Activated CD4-positive, alpha-beta T cell treated with anti-CD3 and anti-CD28 coated beads, Interleukin-2, Interleukin-6, amounts not matched to agents 100 ng/mL and 50 ng/mL, durations not matched to agents 16 hours and 8 hours (primary cell): Measurements from ENCODE around the gene CORO2B.
"Not testable (repeated sequence)": the region's sequence is repeated elsewhere in the genome, so short reads cannot be mapped to it uniquely, and the experiment has no call there.

Source experiments
- DNase-seq: peaks from one replicate; pipeline ENCODE4 v3.0.0-alpha.2; 2020

Gene CORO2B

GRCh38 chr15:68592544-68592943 lies 13.8 kb downstream of the CORO2B start:
- DNase-seq = no peak

GRCh38 chr15:68593341-68593740 lies 14.5 kb downstream of the CORO2B start:
- DNase-seq = no peak

- DNase-seq = no peak
Measured at GRCh38 chr15:68593828-68594532, 15.2 kb downstream of the CORO2B start.

- DNase-seq = no peak
Measured at GRCh38 chr15:68594533-68595259, 15.9 kb downstream of the CORO2B start.

- DNase-seq = no peak
Measured at GRCh38 chr15:68595260-68595564, 16.4 kb downstream of the CORO2B start.

GRCh38 chr15:68595761-68596160 lies 17.0 kb downstream of the CORO2B start:
- no peak for DNase-seq

GRCh38 chr15:68596691-68597090 lies 17.9 kb downstream of the CORO2B start:
- no peak for DNase-seq

GRCh38 chr15:68597581-68597980 lies 18.8 kb downstream of the CORO2B start:
- DNase-seq = no peak

- DNase-seq = no peak
Measured at GRCh38 chr15:68598171-68599152, 19.7 kb downstream of the CORO2B start.

GRCh38 chr15:68599153-68599545 lies 20.4 kb downstream of the CORO2B start:
- no peak for DNase-seq

GRCh38 chr15:68599560-68600071 lies 20.8 kb downstream of the CORO2B start:
- no peak for DNase-seq

GRCh38 chr15:68601206-68602197 lies 22.7 kb downstream of the CORO2B start:
- DNase-seq = no peak

- DNase-seq = no peak
Measured at GRCh38 chr15:68602459-68603215, 23.8 kb downstream of the CORO2B start.

- no peak for DNase-seq
Measured at GRCh38 chr15:68603216-68603595, 24.4 kb downstream of the CORO2B start.

GRCh38 chr15:68603951-68604350 lies 25.2 kb downstream of the CORO2B start:
- DNase-seq = no peak

- not testable (repeated sequence) for DNase-seq
Measured at GRCh38 chr15:68604840-68605478, 26.2 kb downstream of the CORO2B start.

GRCh38 chr15:68606375-68606774 lies 27.6 kb downstream of the CORO2B start:
- no peak for DNase-seq

- no peak for DNase-seq
Measured at GRCh38 chr15:68608206-68608843, 29.5 kb downstream of the CORO2B start.

- DNase-seq = no peak
Measured at GRCh38 chr15:68608844-68609232, 30.0 kb downstream of the CORO2B start.

GRCh38 chr15:68609629-68610028 lies 30.8 kb downstream of the CORO2B start:
- no peak for DNase-seq
